ENCODE results near the gene SLC22A1. TPM values are rescaled to one million over a fixed set of nuclear protein-coding genes. Genes with fewer than 3 reads are reported as not detected.

SLC22A1 gene
- total RNA-seq, 2 experiments from 2014 or later, result 0.31 to 1.1 TPM

- Mint-ChIP-seq H3K36me3 (ENCODE audit: low read depth) (no peaks in the 10 kb centered on the region), H3K4me3 (no peak overlapping the region), H3K27ac (no peak overlapping the region), H3K9me3 (no peaks in the 10 kb centered on the region), H3K27me3 (peaks cover 9% of the 10 kb centered on the region), H3K4me1 (ENCODE audit: low read depth) (no peaks in the 10 kb centered on the region)
- ChIA-PET CTCF (no interaction called here), POLR2A (no interaction called here)
- no peak for ATAC-seq
- intact Hi-C loops (cut with micrococcal nuclease), result no loop called here
- no peak for TF ChIP-seq CTCF (IDR thresholded peaks at IDR 0.05)
- DNase-seq, result no peak
Measured at GRCh38 chr6:160170018-160170680, 48.5 kb downstream of the SLC22A1 start.

- intact Hi-C loops (cut with micrococcal nuclease), result no loop called here
- Mint-ChIP-seq H3K27me3 (peaks cover 14% of the 10 kb centered on the region), H3K36me3 (ENCODE audit: low read depth) (no peaks in the 10 kb centered on the region), H3K4me1 (ENCODE audit: low read depth) (no peaks in the 10 kb centered on the region), H3K4me3 (no peak overlapping the region), H3K9me3 (no peaks in the 10 kb centered on the region), H3K27ac (no peak overlapping the region)
- CTCF ChIA-PET, result no interaction called here
- POLR2A ChIA-PET, result no interaction called here
- ATAC-seq (no peak), DNase-seq (no peak)
- no peak for TF ChIP-seq CTCF (IDR thresholded peaks at IDR 0.05)
Measured at GRCh38 chr6:160172704-160173103, 51.1 kb downstream of the SLC22A1 start.

- no peak overlapping the region for H3K4me3 Mint-ChIP-seq
- no peaks in the 10 kb centered on the region for H3K4me1 Mint-ChIP-seq (ENCODE audit: low read depth)
Measured at GRCh38 chr6:160173806-160174527, 52.4 kb downstream of the SLC22A1 start.

GRCh38 chr6:160174681-160175080 lies 53.1 kb downstream of the SLC22A1 start:
- Mint-ChIP-seq H3K36me3 (ENCODE audit: low read depth) (no peaks in the 10 kb centered on the region), H3K9me3 (no peaks in the 10 kb centered on the region), H3K4me3 (no peak overlapping the region), H3K27ac (no peak overlapping the region), H3K4me1 (ENCODE audit: low read depth) (no peaks in the 10 kb centered on the region), H3K27me3 (peaks cover 14% of the 10 kb centered on the region)
- no peak for TF ChIP-seq CTCF (IDR thresholded peaks at IDR 0.05)
- intact Hi-C loops (cut with micrococcal nuclease), result no loop called here
- ChIA-PET POLR2A (no interaction called here), CTCF (no interaction called here)
- no peak for DNase-seq
- ATAC-seq, result no peak

More at GRCh38 chr6:160173806-160174527, 52.4 kb downstream of the SLC22A1 start:
- intact Hi-C loops (cut with micrococcal nuclease), result no loop called here
- no peak for TF ChIP-seq CTCF (IDR thresholded peaks at IDR 0.05)
- ChIA-PET POLR2A (no interaction called here), CTCF (no interaction called here)
- no peak for ATAC-seq
- Mint-ChIP-seq H3K27ac (no peak overlapping the region), H3K36me3 (ENCODE audit: low read depth) (no peaks in the 10 kb centered on the region), H3K9me3 (no peaks in the 10 kb centered on the region), H3K27me3 (peaks cover 14% of the 10 kb centered on the region)
- DNase-seq, result no peak

GRCh38 chr6:160177220-160177619 lies 55.6 kb downstream of the SLC22A1 start:
- Mint-ChIP-seq H3K36me3 (ENCODE audit: low read depth) (no peaks in the 10 kb centered on the region), H3K4me3 (no peak overlapping the region), H3K9me3 (no peaks in the 10 kb centered on the region), H3K27ac (no peak overlapping the region), H3K27me3 (peaks cover 16% of the 10 kb centered on the region), H3K4me1 (ENCODE audit: low read depth) (no peaks in the 10 kb centered on the region)
- ATAC-seq (no peak), DNase-seq (no peak)
- CTCF ChIA-PET, result no interaction called here
- intact Hi-C loops (cut with micrococcal nuclease), result no loop called here
- TF ChIP-seq CTCF (IDR thresholded peaks at IDR 0.05), result no peak
- POLR2A ChIA-PET, result no interaction called here

Data from activated CD8-positive, alpha-beta T cell treated with anti-CD3 and anti-CD28 coated beads for 36 hours (primary cell).